GM12875 (cell line): ENCODE data around the gene MAFG.

ENCODE experiments used
- H3K4me3 ChIP-seq: one replicate; pipeline ENCODE4 v1.5.1; 2011; ENCODE audit warnings: low read depth, low read length, control low read depth
- TF ChIP-seq, protein P1 (sequence below): IDR thresholded peaks from 2 replicates; pipeline ENCODE4 v1.5.1; 2011; ENCODE audit warnings: low read depth, mild to moderate bottlenecking, control low read depth, inconsistent platforms, low read length, moderate library complexity, borderline replicate concordance; ENCODE audit not compliant: insufficient read depth

Gene MAFG

DNA sequence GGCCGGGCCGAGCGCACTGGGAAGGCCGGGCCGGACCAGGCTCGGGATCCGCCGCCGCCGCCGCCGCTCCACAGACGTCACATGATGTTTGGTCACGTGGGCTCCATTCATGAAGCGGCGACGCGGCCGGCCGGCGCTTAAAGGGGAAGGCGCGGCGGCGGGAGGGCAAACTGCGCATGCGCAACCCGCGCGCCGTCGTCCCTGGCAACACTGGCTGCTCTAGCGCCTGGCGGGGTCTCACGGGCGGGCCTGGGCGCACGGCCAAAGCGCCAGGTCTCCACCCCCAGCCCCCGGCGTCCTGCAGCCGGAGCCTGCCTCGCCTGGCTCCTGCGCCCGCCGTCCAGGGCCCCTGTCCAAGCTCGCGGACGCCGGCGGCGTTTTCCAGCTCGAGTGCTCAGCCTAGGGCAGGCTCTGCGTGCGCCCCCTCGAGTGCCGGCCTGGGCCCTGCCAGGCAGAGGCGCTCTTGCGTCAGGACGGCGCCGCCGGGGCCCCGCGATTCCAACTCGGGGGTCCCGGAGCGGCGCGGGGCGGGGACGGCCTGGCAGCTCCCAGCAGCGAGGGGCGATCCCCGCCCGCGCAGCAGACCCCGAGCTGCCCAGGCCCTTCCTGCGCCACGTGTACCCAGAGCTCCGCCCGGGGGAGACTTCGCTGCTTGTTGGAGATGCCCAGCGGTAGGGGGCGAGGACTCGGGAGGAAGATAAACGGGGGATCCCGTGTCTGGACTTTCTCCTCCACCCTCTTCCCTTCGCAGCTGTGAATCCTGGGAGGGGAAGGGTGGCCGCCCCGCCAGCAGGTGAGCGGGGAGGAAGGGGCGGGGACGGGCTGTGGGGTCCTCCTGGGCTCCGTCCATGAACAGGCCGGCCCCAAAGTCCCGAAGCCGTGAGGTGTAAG is at the start of gene MAFG:
Gene MAFG, minus strand, starts transcription at position 83 of the 891 bp plus-strand sequence. CDS start 4,550 bp downstream, outside the sequence.
- TF ChIP-seq, protein P1, sequence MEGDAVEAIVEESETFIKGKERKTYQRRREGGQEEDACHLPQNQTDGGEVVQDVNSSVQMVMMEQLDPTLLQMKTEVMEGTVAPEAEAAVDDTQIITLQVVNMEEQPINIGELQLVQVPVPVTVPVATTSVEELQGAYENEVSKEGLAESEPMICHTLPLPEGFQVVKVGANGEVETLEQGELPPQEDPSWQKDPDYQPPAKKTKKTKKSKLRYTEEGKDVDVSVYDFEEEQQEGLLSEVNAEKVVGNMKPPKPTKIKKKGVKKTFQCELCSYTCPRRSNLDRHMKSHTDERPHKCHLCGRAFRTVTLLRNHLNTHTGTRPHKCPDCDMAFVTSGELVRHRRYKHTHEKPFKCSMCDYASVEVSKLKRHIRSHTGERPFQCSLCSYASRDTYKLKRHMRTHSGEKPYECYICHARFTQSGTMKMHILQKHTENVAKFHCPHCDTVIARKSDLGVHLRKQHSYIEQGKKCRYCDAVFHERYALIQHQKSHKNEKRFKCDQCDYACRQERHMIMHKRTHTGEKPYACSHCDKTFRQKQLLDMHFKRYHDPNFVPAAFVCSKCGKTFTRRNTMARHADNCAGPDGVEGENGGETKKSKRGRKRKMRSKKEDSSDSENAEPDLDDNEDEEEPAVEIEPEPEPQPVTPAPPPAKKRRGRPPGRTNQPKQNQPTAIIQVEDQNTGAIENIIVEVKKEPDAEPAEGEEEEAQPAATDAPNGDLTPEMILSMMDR, result peak; percentile 50
- H3K4me3 ChIP-seq, result peak within 1 kb of the TSS; percentile 84

DNA sequence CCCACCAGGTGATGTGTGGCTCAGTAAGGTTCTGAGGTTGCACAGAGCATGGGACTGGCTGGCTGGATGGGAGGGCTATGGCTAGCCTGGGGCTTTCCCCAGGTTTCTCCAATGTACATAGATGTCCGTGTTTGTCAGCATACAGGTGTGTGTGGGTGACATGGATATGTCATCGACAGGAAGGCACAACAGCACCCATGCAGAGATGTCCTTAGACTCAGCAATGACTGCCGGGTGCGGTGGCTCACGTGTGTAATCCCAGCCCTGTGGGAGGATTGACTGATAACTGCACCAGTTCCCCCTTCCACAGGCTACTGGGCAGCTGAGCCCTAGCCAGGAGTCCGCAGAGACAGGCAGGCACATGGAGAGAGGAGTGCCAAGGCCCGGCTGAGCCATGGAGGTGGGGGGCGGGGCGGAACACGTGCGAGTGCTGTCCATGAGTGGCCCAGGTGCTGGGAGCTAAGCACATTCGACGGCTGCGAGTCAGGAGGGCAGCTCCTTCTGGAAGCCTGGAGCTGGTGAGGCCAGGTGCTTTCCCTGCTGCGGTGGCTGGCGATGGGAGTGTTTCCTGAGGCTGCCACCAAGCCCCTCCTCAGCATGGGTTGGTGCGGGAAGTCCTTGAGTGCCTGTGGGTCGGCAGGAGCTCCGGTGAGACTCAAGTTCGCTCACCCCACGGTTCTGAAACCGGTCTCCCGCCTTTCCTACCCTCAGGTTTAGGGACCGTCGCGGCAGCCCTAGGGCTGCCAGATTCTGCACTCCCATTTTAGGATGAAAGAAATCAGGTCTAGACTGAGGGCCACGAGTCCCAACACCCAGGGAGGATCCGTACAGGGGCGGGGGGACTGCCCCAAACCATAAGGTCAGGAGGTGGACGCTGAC is 49.0 kb upstream of the MAFG start:
- TF ChIP-seq, protein P1, result no peak
- peak overlapping the region; percentile 93 for H3K4me3 ChIP-seq

DNA sequence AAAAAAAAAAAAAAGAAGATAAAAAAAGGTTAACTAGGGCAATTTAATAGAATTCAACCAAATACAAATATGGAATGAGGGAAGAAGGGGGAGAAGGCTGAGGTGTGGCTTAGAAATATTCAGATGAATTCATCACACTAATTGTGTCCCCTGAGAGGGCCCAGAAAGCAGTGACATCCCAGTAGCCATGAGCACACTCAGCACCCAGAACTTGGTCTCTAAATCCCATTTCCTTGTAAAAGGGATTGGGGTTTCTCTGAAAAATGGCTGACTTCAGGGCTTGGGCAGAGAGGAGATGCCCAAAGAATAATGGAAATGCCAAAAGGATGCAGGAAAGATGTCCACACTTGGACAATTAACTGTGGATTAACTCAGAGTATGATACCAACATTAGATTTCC is 45.9 kb upstream of the MAFG start:
- H3K4me3 ChIP-seq, result no peak overlapping the region
- TF ChIP-seq, protein P1, result no peak

DNA sequence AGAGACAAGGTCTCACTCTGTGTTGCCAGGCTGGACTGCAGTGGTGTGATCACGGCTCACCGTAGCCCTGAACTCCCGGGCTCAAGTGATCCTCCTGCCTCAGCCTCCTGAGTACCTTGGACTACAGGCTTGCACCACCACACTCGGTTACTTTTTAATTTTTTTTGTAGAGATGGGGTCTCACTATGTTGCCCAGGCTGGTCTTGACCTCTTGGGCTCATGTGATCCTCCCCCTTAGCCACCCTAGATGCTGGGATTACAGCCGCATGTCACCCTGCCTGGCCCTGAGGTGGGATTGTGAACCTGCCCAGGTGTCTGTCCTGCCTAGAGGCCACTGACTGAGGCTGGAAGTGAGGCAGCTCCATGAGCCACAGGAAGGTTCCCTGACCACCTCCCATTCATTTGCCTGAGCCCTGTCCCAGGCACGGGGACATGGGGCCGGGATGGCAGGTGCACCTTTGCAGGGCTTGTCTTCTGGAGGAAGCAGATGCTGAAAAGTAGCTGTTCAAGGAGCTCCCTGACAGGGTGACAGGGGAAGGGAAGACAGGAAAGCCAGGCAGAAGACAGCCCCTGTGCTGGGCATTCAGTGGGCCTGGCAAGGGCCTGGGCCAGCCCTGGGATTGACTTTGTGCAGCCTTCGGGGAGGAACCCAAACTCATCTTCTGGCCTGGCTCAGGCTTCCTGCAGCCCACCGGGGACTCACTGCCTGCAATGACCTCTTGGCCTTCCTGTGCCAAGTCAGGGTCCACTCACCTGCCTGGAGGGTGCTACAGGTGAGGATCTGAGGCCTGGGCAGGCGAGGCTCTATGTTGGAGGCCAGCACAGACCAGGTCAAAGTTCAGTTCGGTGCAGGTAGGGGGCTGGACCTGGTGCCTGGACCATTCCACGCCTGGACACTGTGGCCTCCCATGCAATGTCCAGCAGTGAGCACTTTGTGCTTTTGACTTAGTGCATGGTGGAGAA is 41.6 kb upstream of the MAFG start:
- no peak overlapping the region for H3K4me3 ChIP-seq
- TF ChIP-seq, protein P1, result no peak

DNA sequence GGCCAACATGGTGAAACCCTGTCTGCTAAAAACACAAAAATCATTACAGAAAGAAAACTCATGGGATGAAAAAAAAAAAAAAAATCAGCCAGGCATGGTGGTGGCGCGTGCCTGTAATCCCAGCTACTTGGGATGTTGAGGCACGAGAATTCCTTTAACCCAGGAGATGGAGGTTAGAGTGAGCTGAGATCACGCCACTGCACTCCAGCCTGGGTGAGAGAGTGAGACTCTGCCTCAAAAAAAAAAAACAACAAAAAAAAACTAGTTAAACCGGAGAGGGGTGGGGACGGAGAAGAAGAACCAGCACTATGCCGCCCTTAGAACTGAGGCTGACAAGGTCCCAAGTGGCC is 40.8 kb upstream of the MAFG start:
- H3K4me3 ChIP-seq, result no peak overlapping the region
- TF ChIP-seq, protein P1, result no peak

DNA sequence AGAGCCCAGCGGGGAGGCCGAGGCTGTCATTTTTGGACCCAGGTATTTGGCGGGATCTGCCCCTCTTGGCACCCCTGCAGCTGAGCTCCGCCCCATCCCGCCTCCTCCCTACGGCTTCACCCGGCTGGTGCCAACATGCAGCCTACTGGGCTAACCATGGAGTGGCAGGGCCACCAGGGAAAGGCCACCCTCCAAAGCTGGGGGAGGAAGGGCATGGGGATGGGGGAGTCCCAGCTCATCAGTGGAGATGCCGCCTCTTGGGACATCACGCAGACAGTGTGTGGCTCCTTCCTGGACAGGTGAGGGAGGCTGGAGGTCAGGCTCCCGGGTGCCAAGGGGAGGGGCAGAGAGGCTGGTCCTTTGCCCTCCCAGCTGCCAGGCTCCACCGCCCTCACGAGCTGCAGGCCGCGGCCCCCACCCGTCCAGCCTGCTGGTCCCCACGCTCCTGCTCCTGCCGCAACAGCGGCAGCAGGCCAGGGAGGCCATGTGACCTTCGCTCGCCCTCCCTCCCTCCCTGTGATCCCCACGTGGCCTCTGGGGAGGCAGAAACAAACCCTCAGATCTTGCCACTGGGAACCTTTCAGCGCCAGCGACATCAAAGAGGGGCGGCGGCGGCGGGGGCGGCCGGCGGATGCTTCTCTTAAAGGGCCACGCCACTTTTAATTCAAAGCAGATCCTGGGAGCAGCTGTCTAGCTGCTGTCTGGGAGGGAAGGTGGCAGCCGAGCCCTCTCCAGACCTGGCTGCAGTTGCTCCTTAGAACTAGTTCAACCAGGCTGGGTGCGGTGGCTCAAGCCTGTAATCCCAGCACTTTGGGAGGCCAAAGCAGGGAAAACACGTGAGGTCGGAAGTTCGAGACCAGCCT is 40.2 kb upstream of the MAFG start:
- H3K4me3 ChIP-seq, result no peak overlapping the region
- TF ChIP-seq, protein P1, result no peak
